RWPE1 (cell line): ENCODE results near the gene MRTFB.
"Not testable (repeated sequence)": the region's sequence is repeated elsewhere in the genome, so short reads cannot be mapped to it uniquely, and the experiment has no call there.

Experiments
- CTCF ChIA-PET: fragments of 350-600 bp; sonication (Branson Sonifier 250); formaldehyde crosslinking; extraction: SDS; loops from one replicate; lab custom pipeline; 2021; lab: Yijun Ruan, JAX
- POLR2A ChIA-PET: fragments of 400-600 bp; formaldehyde crosslinking; extraction: SDS; loops from one replicate; lab custom pipeline; 2020; ENCODE audit warnings: antibody characterized with exemption; ENCODE audit not compliant: low non-redundant PET; lab: Yijun Ruan, JAX
- DNase-seq: peaks from one replicate; pipeline ENCODE4 v3.0.0; 2012; ENCODE audit warnings: low spot score
- H3K27ac ChIP-seq: fragments of 450-650 bp; 2 replicates; pipeline ENCODE4 v1.5.1; 2017
- CTCF ChIP-seq: fragments of 450-650 bp; conservative IDR thresholded peaks from 2 replicates; pipeline ENCODE4 v1.5.1; 2017; ENCODE audit warnings: low read depth, mild to moderate bottlenecking

The MRTFB gene, protein sequence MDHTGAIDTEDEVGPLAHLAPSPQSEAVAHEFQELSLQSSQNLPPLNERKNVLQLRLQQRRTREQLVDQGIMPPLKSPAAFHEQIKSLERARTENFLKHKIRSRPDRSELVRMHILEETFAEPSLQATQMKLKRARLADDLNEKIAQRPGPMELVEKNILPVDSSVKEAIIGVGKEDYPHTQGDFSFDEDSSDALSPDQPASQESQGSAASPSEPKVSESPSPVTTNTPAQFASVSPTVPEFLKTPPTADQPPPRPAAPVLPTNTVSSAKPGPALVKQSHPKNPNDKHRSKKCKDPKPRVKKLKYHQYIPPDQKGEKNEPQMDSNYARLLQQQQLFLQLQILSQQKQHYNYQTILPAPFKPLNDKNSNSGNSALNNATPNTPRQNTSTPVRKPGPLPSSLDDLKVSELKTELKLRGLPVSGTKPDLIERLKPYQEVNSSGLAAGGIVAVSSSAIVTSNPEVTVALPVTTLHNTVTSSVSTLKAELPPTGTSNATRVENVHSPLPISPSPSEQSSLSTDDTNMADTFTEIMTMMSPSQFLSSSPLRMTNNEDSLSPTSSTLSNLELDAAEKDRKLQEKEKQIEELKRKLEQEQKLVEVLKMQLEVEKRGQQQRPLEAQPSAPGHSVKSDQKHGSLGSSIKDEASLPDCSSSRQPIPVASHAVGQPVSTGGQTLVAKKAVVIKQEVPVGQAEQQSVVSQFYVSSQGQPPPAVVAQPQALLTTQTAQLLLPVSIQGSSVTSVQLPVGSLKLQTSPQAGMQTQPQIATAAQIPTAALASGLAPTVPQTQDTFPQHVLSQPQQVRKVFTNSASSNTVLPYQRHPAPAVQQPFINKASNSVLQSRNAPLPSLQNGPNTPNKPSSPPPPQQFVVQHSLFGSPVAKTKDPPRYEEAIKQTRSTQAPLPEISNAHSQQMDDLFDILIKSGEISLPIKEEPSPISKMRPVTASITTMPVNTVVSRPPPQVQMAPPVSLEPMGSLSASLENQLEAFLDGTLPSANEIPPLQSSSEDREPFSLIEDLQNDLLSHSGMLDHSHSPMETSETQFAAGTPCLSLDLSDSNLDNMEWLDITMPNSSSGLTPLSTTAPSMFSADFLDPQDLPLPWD

DNA sequence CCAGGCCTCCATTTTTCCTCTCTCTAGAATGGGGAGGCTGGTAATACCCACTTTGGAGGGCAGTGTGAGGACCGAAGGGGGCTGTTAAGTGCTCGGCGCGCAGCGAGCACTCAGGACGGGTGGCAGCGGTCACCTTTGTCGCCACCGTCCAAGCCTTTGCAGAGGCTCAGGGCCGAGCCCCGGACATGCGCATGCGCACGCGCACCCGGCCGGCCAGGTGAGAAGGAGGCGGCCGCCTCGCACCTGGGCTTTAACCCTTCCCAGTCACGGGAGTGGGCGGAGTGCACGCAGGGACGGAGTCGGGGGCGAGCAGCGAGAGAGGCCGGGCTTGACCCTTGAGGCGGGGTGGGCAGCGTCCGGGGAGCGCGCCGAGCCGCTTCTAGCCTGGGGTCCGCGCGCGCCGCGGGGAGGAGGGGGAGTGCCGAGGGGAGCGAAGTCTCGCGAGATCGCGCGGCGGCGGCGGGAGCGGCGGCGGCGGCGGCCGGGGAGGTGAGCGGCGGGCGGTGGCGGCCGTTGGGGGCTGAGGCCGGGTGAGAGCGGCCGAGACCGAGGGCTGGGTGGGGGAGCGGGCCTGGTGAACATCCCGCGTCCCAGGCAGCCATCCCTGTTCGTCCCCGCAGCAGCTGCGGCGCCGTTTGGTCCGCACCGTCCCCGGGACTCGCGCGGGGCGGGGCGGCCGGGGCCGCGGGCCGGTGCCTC lies at the start of gene MRTFB:
Gene MRTFB (plus strand): TSS at position 443 of the 699 bp plus-strand sequence. CDS start 69,288 bp downstream, outside the sequence.
- DNase-seq, result peak; percentile 88
- ChIA-PET POLR2A (no interaction called here), CTCF (no interaction called here)
- TF ChIP-seq CTCF, result no peak
- H3K27ac ChIP-seq, result peak within 1 kb of the TSS; percentile 72

GRCh38 chr16:14023526-14023925 lies 47.6 kb upstream of the MRTFB start:
- H3K27ac ChIP-seq, DNase-seq, POLR2A ChIA-PET: not testable (repeated sequence)
- CTCF ChIA-PET, result interaction anchor here (0.7 kb wide), 1 partner anchor 179 kb away, joined by 4 read pairs; no protein-coding TSS in a partner anchor

- ChIA-PET POLR2A (no interaction called here), CTCF (interaction anchor here (0.6 kb wide), 1 partner anchor 102 kb away, joined by 5 read pairs; no protein-coding TSS in a partner anchor)
- TF ChIP-seq CTCF, result no peak
- no peak overlapping the region for H3K27ac ChIP-seq
- DNase-seq, result no peak
Observed at GRCh38 chr16:14024283-14024682, 46.8 kb upstream of the MRTFB start.

GRCh38 chr16:14026572-14027285 lies 44.4 kb upstream of the MRTFB start:
- TF ChIP-seq CTCF, result no peak
- ChIA-PET CTCF (no interaction called here), POLR2A (no interaction called here)
- DNase-seq, result no peak
- H3K27ac ChIP-seq, result no peak overlapping the region

- no peak for DNase-seq
- no peak overlapping the region for H3K27ac ChIP-seq
- ChIA-PET CTCF (no interaction called here), POLR2A (interaction anchor here (0.5 kb wide), 1 partner anchor 12 kb away, joined by 4 read pairs; no protein-coding TSS in a partner anchor)
- TF ChIP-seq CTCF, result no peak
Observed at GRCh38 chr16:14028202-14028601, 42.9 kb upstream of the MRTFB start.

GRCh38 chr16:14029658-14030057 lies 41.5 kb upstream of the MRTFB start:
- POLR2A ChIA-PET, result no interaction called here
- no peak for TF ChIP-seq CTCF
- H3K27ac ChIP-seq, result no peak overlapping the region
- no peak for DNase-seq
- CTCF ChIA-PET, result no interaction called here
